GM18873 (cell line): ENCODE data around the gene SYK.

Source experiments
- ATAC-seq: cut with Tn5 transposase; IDR thresholded peaks from one replicate; pipeline ENCODE4 v1.9.1; 2021; ENCODE audit warnings: mild to moderate bottlenecking, moderate library complexity, moderate number of reproducible peaks; ENCODE audit not compliant: unreplicated experiment, low FRiP score

Gene SYK

GRCh38 chr9:90793729-90794128 lies 7.9 kb upstream of the SYK start:
- no peak for ATAC-seq

DNA sequence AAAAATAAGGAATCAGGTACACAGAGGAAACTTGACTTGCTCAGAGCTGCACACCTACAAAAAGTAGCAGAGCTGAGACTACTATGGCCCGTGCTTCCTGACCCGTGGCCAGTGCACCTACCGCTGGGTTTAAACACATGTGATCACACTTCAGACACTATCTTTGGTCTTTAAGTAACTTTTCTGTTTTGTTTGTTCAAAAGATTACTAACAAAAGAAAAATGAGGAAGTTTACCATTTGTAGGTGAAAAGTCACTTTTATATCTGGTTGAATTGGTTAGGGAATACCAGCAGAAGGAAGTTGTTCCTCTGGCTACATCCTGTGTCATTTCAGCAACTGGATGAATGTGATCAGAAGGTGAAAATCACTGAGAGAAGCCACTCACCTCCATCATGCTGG lies 6.5 kb upstream of the SYK start:
- no peak for ATAC-seq

DNA sequence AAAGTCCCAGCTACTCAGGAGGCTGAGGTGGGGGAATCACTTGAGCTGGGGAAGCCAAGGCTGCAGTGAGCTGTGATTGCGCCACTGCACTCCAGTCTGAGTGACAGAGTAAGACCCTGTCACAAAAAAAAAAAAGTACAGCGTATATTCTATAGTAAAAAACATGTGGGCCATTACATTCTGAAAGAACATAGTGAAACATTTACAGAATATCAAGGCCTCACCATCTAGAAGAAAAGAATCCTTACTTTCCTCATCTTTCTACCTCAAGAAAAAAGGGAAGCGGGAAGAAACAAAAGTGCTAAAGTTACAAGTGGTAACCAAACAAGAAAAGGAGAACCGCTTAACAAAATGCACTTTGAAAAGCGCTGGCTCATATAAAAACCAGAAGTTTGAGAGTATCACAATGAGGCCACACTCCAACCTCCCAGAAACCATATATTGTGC lies 5.7 kb upstream of the SYK start:
- ATAC-seq, result no peak

- no peak for ATAC-seq
Measured at GRCh38 chr9:90799271-90799852, 2.3 kb upstream of the SYK start.

- ATAC-seq, result no peak
Measured at GRCh38 chr9:90801973-90802322, 329 bp downstream of the SYK start.

DNA sequence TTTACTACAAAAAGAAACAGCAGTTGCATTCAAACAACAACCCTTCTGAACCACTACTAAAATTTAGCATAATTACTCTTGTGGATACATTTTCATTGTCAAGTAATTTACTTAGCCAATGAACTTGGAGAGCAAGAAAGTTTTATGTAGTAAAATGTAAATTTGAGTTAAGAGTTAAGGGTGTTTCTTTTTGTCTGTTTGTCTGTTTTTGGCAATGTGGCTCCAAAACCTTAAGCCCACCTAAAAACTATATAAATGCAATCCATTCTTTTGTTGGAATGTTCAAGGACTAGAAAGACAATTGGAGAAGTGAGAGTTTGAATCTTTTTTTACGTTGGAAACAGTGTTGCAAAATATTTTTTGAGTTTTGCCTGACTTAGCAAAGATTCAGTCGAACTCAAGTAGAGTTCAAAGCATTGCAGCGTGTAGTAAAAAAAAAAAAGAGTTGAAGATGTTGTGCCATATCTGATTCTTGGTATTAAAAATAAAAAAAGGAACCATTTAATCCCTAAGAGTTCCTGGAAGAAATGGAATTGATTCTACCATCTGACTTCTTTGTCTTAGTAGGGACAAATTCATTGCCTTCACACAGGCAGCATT lies 867 bp downstream of the SYK start:
- ATAC-seq, result no peak

GRCh38 chr9:90803860-90804593 lies 2.4 kb downstream of the SYK start:
- no peak for ATAC-seq

GRCh38 chr9:90805006-90805996 lies 3.7 kb downstream of the SYK start:
- no peak for ATAC-seq

DNA sequence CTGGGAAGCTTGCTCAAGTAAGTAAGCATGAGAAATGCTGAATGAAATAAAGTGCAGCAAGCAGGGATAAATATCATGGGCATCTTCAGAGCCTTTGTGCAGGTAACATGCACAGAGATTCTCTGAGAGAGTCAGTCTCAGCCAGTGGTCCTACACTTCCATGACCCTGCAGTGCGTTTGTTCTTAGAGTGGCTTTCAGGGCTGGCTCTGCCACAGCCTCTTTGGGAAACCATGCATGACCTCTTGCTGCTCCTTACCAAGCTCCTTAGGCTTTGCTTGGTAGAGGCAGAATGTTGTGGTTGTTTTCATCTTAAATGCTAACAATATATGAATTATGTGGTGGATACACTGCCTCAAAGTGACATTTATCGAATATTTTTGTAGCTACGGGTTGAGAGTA lies 5.4 kb downstream of the SYK start:
- ATAC-seq, result no peak

- ATAC-seq, result no peak
Measured at GRCh38 chr9:90808398-90808797, 6.8 kb downstream of the SYK start.

DNA sequence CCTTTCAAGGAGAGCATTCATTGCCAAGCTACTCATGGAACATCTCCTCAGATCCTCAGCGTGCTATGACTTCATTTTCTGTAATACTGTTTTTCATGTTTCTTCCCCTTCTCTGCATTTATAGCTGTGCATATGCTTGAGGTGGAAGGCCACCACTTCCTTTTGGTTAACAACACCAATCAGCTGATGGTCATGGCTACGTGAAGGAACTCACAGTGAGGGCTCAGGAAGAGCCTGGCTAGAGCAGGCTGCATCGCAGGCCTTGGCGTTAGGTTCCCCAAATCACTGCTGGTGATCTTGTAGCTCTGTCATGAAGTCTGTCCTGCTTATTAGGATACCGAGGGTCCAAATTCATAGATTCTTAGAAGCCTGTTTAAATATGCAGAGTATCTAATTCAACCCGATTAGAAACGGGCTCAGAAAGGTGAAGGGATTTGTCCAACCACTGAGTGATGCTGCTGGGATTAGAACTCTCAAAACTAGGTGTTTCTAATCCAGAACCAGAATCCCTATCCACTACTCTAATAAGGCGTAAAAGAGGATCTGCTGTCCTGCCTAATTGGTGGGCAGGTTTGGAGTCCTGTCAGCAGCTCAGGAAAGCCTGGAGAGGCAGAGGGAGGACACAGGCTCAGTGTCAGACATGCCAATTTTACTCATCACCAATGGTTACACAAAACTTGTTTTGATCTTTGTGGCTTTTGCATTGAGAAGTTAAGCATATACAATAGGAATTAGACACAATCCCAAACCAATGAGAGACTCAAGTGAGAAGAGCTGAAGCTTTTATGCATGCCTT lies 7.5 kb downstream of the SYK start:
- ATAC-seq, result no peak

GRCh38 chr9:90810691-90811090 lies 9.1 kb downstream of the SYK start:
- ATAC-seq, result no peak

DNA sequence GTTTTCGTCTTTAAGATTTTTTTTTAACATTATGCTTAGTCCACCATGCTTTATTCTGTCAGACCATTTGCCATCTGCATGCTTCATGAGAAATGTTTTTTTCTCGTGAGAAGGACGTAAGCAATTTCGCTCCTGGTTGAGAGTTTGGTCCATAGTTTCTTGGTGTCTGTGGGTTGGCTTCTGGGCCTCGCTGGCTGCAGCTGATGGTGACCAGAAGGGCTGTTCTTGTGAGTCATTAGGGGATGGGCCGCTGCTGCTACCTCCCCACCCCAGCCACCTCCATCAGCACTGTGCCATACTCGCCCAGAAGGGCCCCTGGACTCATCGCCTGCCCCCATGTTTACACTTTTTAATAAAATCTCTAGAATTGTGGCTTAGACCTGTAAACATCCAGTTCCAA lies 11.4 kb downstream of the SYK start:
- ATAC-seq, result no peak

DNA sequence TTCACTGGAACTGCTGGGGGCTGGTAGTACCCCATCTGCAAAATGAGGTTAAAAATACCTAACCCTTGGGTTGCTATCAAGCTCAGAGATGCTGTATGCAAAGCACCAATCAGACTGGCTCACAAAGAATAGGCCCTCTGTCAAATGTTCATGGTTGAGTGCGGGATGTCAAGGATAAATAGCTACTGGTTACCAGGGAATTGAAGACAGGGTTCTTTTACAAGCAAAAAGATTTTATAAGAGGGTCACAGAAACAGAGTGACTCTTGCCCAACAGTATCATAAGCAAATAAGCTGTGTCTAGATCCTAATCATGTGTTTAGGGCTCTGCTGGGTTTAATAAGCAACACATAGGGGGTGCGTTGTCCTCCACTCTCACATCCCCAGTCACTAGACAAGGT lies 11.9 kb downstream of the SYK start:
- no peak for ATAC-seq

- no peak for ATAC-seq
Measured at GRCh38 chr9:90814355-90814754, 12.7 kb downstream of the SYK start.

GRCh38 chr9:90815183-90815943 lies 13.7 kb downstream of the SYK start:
- ATAC-seq, result no peak

DNA sequence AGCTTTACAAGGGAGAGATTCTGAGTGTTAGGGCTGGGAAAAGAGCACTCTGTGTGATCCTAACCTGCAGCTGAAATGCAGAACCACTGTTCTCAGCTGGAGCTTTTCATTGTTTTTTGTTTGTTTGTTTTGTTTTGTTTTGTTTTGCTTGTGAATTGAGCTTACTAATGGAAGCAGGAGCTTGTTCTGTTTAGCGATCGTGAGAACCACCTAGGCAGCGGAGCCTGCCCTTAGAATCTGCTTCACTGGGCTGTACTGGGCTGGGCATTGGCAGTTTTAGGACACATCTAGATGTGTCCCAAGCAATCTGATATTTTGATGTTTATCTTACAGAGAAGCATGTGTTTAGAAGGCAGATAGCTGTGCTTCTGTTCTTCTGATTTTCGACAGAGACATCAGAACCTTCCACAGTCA lies 14.3 kb downstream of the SYK start:
- ATAC-seq, result no peak

GRCh38 chr9:90816690-90817089 lies 15.1 kb downstream of the SYK start:
- ATAC-seq, result no peak

- no peak for ATAC-seq
Measured at GRCh38 chr9:90818279-90818678, 16.7 kb downstream of the SYK start.
